SKM-1 (cell line): ENCODE results near the gene CST7.
"Not testable (repeated sequence)": the region's sequence is repeated elsewhere in the genome, so short reads cannot be mapped to it uniquely, and the experiment has no call there.

Experiments used
- DNase-seq: peaks from one replicate; lab custom pipeline; 2025; ENCODE audit not compliant: unreplicated experiment; lab: John Stamatoyannopoulos, UW

CST7 gene

GRCh38 chr20:24929867-24930723 lies 19.0 kb upstream of the CST7 start:
- DNase-seq: not testable (repeated sequence)

- not testable (repeated sequence) for DNase-seq
These were observed 18.1 kb upstream of the CST7 start for GRCh38 chr20:24930724-24931688.

- not testable (repeated sequence) for DNase-seq
These were observed 17.2 kb upstream of the CST7 start for GRCh38 chr20:24931893-24932292.

GRCh38 chr20:24933266-24933908 lies 15.7 kb upstream of the CST7 start:
- DNase-seq: no peak

GRCh38 chr20:24934101-24934661 lies 14.9 kb upstream of the CST7 start:
- DNase-seq: no peak

GRCh38 chr20:24934716-24935115 lies 14.4 kb upstream of the CST7 start:
- no peak for DNase-seq

- no peak for DNase-seq
These were observed 13.9 kb upstream of the CST7 start for GRCh38 chr20:24935140-24935539.

GRCh38 chr20:24935766-24936525 lies 13.1 kb upstream of the CST7 start:
- no peak for DNase-seq

GRCh38 chr20:24936526-24937407 lies 12.3 kb upstream of the CST7 start:
- no peak for DNase-seq

- DNase-seq: no peak
These were observed 11.5 kb upstream of the CST7 start for GRCh38 chr20:24937579-24937978.

GRCh38 chr20:24938498-24938897 lies 10.6 kb upstream of the CST7 start:
- no peak for DNase-seq

GRCh38 chr20:24939036-24939435 lies 10.0 kb upstream of the CST7 start:
- no peak for DNase-seq

- no peak for DNase-seq
These were observed 6.4 kb upstream of the CST7 start for GRCh38 chr20:24942679-24943078.

- DNase-seq: no peak
These were observed 5.9 kb upstream of the CST7 start for GRCh38 chr20:24943196-24943595.

- no peak for DNase-seq
These were observed 5.3 kb upstream of the CST7 start for GRCh38 chr20:24943731-24944130.

GRCh38 chr20:24946376-24946775 lies 2.7 kb upstream of the CST7 start:
- DNase-seq: not testable (repeated sequence)

- not testable (repeated sequence) for DNase-seq
These were observed 602 bp upstream of the CST7 start for GRCh38 chr20:24948396-24948938.

GRCh38 chr20:24949756-24950127 lies 673 bp downstream of the CST7 start:
- no peak for DNase-seq
